NOMO-1 treated with dmso at 0.1 percent for 144 hours (cell line): Measurements from ENCODE around the gene ASB2.

Source experiments
- DNase-seq: peaks from one replicate; lab custom pipeline; 2025; ENCODE audit not compliant: unreplicated experiment; lab: John Stamatoyannopoulos, UW

ASB2 gene

GRCh38 chr14:93929657-93930056 is 46.7 kb downstream of the ASB2 start:
- DNase-seq = no peak

GRCh38 chr14:93929048-93929535 is 47.3 kb downstream of the ASB2 start:
- DNase-seq = no peak

DNA sequence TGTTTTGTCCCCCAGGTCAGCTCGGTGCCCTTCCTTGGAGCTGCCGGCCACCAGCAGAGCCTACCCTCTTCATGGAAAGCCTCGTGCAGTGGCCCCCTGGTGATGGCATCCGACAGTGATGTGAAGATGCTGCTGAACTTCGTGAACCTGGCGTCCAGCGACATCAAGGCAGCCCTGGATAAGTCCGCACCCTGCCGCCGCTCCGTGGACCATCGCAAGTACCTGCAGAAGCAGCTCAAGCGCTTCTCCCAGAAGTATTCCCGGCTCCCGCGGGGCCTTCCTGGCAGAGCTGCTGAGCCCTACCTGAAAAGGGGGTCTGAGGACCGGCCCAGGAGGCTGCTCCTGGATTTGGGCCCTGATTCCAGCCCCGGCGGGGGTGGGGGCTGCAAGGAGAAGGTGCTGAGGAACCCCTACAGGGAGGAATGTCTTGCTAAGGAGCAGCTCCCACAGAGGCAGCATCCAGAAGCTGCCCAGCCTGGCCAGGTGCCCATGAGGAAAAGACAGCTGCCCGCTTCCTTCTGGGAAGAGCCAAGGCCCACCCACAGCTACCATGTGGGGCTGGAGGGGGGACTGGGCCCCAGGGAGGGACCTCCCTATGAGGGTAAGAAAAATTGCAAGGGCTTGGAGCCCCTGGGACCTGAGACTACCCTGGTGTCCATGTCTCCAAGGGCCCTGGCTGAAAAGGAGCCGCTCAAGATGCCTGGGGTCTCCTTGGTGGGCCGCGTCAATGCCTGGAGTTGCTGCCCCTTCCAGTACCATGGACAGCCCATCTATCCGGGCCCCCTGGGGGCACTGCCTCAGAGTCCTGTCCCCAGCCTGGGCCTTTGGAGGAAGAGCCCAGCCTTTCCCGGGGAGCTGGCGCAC is 48.0 kb downstream of the ASB2 start:
- DNase-seq = no peak

GRCh38 chr14:93927800-93928145 is 48.6 kb downstream of the ASB2 start:
- no peak for DNase-seq

DNA sequence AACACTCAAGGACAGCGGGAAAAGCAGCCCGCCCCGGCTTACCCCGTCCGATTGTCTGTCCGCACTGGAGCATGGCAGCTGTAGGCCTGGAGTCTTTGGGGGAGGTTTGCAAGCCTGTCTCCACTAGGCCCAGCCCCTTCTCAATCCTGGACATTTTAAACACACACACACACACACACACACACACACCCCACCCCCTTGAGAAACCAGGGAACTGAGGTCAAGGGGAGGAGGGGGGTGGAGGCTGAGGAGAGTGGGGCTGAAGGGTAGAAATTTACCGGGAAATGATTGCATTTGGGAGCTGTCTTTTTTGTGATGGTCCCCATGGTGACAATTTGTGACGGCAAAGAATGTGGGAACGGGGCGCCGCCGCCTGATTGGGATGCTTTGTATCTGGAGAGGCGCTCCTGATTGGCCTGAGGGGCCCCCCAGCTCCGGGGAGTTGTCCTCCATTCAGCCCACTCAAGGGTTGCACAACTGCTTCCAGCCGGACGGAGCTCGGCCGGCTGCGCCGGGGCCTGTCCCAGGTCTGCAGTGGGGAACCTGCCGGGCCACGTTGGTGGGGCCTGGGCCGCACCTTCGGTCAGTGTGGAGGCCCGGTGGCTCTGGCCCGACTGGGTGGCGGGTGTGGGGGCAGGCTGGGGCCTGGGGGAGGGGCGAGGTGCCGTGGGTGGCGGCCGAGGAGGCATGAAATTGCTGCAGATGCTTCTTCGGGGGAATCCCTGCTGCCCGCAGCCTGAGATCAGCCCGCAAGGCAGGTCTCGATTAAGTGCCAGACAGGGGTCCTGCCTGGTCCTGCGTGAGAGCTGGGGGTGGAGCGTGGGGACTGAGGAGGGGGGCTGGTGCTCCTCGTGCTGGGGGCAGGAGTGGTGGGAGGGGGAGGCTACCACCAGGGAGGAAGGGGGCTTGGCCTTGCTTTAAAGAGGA is 49.2 kb downstream of the ASB2 start, which contains the start of gene FAM181A:
TSS of gene FAM181A (plus strand) at position 472 of the 927 bp plus-strand sequence. CDS start 942 bp downstream, outside the sequence.
- DNase-seq = no peak

- no peak for DNase-seq
These were observed 50.0 kb downstream of the ASB2 start for GRCh38 chr14:93926245-93926872.

GRCh38 chr14:93925374-93925895 is 50.9 kb downstream of the ASB2 start:
- no peak for DNase-seq

GRCh38 chr14:93924592-93925355 is 51.6 kb downstream of the ASB2 start:
- DNase-seq = no peak

DNA sequence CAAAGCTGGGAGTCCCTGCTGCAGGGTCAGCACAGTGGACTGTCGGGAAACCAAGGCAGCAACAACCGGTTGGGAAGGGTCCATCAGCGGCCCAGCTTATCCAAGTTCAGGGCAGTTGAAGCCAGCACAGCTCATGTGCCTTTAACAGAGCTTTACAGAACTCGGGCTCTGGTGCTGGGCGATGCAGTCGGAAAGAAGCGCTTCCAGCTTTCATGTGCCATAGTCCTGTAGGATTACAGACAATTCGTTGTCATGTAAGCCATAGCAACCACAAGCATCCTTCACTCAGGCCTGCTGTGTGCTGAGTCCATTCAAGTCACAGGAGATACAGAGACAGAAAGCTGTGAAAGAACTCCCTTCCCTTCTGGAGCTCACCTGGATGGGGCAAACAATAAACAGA is 52.7 kb downstream of the ASB2 start:
- no peak for DNase-seq

GRCh38 chr14:93921001-93921806 is 55.2 kb downstream of the ASB2 start:
- DNase-seq = no peak

DNA sequence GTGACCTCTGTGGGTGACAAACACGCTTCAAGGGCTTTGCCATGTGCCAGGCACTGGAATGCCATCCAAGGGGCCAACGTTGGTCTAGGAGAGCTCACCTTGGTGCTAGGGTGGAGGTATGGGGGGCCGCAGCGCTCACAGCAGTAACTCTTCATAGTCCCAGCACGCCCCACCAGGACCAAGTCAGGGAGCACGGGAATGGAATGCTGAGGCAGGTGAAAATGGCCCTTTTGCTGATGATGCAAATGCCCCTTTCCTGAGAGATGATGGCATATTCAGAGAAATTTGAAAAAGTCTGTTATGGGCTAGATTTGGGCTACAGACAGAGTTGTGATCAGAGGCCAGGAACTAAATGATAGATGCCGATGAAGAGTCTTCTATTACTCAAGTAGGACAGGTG is 59.2 kb downstream of the ASB2 start:
- DNase-seq = no peak

- no peak for DNase-seq
These were observed 59.9 kb downstream of the ASB2 start for GRCh38 chr14:93916498-93916897.

DNA sequence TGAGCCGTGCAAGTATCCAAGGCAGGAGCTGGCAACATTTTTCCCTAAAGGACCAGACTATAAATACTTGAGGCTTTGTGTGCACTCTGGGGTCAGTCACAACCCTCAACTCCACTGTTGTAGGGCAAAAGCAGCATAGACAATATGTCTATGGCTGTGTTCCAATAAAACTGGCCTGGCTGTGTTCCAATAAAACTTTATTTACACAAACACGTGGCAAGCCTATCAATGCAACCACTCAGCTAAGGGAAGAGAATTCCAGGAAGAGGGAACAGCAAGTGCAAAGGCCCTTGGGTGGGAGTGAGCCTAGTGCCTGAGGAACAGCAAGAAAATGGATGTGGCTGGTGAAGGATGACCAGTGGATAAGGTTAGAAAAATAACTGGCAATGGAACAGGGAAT is 60.6 kb downstream of the ASB2 start:
- DNase-seq = no peak

DNA sequence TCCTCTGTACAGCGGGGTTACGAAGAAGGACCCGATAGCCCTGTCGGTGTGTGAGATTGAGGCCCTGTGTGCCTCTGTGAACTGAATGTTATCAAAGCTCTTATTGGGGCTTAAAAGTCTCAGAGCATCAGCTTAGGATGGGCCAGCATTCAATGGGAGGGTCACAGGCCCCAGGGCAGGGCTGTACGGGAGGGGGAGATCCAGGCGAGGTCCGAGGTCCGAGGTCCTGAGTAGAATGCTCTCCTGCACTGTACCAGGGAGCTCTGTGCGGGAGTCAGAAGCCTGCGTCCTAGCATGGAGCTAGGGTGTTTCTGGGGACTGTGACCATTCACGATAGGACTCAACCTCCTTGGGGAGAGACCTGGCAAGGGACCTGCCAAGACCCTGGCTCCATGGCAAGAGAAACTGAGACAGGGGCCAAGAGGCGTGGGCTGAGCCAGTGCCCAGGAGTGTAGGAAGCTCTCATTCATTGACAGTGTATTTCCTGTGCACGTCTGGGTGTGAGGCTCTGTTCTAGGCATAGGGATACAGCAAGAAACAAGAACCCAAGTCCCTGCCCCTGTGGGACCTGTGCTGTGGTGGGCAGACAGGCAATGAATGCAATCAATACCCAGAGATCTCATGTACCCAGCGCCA is 61.2 kb downstream of the ASB2 start:
- DNase-seq = no peak

DNA sequence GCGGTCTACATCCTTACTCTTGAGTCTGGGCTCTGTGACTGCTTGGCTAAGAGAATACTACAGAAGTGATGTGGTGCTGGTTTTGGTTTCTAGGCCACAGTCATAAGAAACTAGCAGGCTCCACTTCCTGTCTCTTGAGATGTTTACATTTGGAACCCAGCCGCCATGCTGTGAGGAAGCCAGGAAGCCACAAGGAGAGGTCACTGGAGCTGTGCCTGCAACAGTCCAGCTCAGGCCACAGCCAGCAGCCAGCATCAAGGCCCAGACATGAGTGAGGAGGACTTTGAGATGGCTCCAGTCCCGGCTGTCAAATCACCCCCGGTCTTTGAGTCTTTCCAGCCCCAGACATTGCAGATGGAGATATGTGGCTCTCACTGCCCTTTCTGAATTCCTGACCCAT is 62.1 kb downstream of the ASB2 start:
- DNase-seq = no peak

GRCh38 chr14:93912782-93913181 is 63.6 kb downstream of the ASB2 start:
- DNase-seq = no peak

DNA sequence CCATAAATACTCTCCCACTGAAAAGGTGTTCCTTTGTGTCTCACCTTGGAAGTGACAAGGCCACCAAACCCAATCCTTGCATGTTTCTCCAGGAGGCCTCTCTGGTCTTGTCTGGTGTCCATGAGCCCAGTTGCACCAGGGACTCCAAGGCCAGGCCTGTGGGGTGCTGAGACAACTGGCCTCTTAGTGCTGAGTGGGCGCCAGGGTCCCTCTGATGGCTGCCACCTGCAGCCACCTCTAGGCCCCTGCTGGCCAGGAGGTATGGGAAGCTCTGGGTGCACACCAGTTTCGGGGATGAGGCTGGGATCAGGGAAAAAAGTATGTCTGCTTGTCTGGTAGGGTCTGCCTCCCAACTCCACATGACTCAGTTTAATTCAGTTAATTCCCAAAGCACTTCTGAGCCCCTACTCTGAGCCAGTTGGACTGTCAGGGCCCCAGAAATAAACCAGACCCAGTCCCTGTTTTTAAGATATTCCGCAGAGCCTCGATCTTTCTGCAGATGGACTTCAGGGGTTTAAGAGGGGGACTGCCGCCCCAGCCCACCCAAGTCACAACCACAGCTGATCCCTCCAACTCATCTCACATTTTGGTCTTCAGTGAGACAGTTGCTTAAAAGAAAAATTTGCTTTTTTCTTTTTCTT is 64.3 kb downstream of the ASB2 start:
- DNase-seq = no peak

DNA sequence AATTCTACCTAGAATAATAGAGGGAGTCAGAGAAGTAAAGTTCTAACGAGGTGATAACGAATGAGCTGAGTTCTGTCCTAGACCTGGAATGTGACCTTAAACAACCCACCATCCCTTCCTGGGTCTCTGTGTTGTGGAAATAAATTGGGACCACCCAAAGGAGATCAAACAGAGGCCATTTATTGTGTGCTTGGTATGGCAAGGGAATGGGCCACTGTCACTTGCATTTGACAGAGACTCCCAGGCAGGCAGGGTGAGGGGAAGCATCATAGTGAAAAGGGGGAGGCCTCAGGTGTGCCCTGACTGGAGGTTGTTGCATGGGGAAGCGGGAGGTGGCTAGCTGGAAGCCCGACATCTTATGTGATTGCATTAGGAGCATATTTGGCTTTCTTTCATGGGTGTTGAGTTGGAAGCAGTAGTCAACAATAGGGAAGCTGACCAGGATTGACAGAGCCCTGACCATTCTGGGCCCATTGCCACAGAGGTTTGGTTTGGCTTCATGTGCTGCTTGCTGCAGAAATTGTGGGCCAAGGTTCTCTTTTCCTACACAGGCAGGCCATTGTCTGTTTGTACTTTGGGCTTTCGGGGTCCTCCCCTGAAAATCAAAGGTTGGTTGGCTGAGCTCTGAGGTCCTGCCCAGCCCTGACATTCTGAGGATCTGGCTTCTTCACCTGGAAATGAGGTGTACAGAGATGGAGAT is 66.8 kb downstream of the ASB2 start:
- no peak for DNase-seq
